Measurements from ENCODE around the gene ACO2. TPM values are rescaled to one million over a fixed set of nuclear protein-coding genes. Genes with fewer than 3 reads are reported as not detected.
A peak's percentile ranks its signal among the peaks of the same experiment; 100 is the strongest.

The ACO2 gene
- total and polyA plus RNA-seq, 10 of the 15 experiments (the other 5 are each of a cell fraction or from before 2014, with no cell fraction given) = 21.4 to 214 (median 88.5) TPM

- CTCF ChIA-PET = interaction anchor here (0.9 kb wide), 1 partner anchor 87 kb away, joined by 3 read pairs; no protein-coding TSS in a partner anchor
- no peak overlapping the region for H3K27ac ChIP-seq (ENCODE audit: control insufficient read depth, insufficient read depth)
Observed at GRCh38 chr22:41429951-41430332, 39.0 kb upstream of the ACO2 start.

More at GRCh38 chr22:41429951-41430332, 39.0 kb upstream of the ACO2 start:
- TF ChIP-seq SP1 (IDR thresholded peaks at IDR 0.05; ENCODE audit: low read depth, low read length) (no peak), GABPA (IDR thresholded peaks at IDR 0.05; ENCODE audit: low read depth) (no peak), TAF1 (IDR thresholded peaks at IDR 0.05; ENCODE audit: borderline replicate concordance, low read depth, low read length) (no peak), JUND (IDR thresholded peaks at IDR 0.05; ENCODE audit: low read depth, low read length) (no peak), FOXM1 (IDR thresholded peaks at IDR 0.05; ENCODE audit: low read depth, low read length) (no peak), RFX5 (IDR thresholded peaks at IDR 0.05; ENCODE audit: low read depth, low read length) (no peak), POLR2AphosphoS5 (IDR thresholded peaks at IDR 0.05; ENCODE audit: low read length) (no peak), ASH2L (IDR thresholded peaks at IDR 0.05; ENCODE audit: borderline replicate concordance, low read depth) (no peak), ATF7 (IDR thresholded peaks at IDR 0.05; ENCODE audit: low read depth) (no peak), MTA2 (IDR thresholded peaks at IDR 0.05; ENCODE audit: low read depth) (no peak), YBX1 (IDR thresholded peaks at IDR 0.05) (no peak), RB1 (IDR thresholded peaks at IDR 0.05; ENCODE audit: borderline replicate concordance) (no peak), PAX8 (IDR thresholded peaks at IDR 0.05) (no peak), RELA (IDR thresholded peaks at IDR 0.05; ENCODE audit: borderline replicate concordance, partially characterized antibody) (no peak), SUPT20H (IDR thresholded peaks at IDR 0.05; ENCODE audit: borderline replicate concordance, control insufficient read depth, low read depth, low read length) (no peak), IRF3 (IDR thresholded peaks at IDR 0.05) (no peak)
- TF ChIP-seq, protein P1, sequence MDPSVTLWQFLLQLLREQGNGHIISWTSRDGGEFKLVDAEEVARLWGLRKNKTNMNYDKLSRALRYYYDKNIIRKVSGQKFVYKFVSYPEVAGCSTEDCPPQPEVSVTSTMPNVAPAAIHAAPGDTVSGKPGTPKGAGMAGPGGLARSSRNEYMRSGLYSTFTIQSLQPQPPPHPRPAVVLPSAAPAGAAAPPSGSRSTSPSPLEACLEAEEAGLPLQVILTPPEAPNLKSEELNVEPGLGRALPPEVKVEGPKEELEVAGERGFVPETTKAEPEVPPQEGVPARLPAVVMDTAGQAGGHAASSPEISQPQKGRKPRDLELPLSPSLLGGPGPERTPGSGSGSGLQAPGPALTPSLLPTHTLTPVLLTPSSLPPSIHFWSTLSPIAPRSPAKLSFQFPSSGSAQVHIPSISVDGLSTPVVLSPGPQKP (IDR thresholded peaks at IDR 0.05; ENCODE audit: low read depth, low read length) = no peak
- TF ChIP-seq, protein P2, sequence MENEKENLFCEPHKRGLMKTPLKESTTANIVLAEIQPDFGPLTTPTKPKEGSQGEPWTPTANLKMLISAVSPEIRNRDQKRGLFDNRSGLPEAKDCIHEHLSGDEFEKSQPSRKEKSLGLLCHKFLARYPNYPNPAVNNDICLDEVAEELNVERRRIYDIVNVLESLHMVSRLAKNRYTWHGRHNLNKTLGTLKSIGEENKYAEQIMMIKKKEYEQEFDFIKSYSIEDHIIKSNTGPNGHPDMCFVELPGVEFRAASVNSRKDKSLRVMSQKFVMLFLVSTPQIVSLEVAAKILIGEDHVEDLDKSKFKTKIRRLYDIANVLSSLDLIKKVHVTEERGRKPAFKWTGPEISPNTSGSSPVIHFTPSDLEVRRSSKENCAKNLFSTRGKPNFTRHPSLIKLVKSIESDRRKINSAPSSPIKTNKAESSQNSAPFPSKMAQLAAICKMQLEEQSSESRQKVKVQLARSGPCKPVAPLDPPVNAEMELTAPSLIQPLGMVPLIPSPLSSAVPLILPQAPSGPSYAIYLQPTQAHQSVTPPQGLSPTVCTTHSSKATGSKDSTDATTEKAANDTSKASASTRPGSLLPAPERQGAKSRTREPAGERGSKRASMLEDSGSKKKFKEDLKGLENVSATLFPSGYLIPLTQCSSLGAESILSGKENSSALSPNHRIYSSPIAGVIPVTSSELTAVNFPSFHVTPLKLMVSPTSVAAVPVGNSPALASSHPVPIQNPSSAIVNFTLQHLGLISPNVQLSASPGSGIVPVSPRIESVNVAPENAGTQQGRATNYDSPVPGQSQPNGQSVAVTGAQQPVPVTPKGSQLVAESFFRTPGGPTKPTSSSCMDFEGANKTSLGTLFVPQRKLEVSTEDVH (IDR thresholded peaks at IDR 0.05; ENCODE audit: low read depth, partially characterized antibody) = no peak
- SMC1A ChIA-PET (ENCODE audit: uncharacterized antibody, unreplicated experiment) = interaction anchor here (0.6 kb wide), 1 partner anchor 188 kb away, joined by 4 read pairs; no protein-coding TSS in a partner anchor
- no TSS peak for BruUV-seq (replicated peaks)
- in situ Hi-C loops (cut with MboI) (no loop called here), intact Hi-C loops (cut with micrococcal nuclease; ENCODE audit: unreplicated experiment) (no loop called here)
- H4K20me1 ChIP-seq (ENCODE audit: control insufficient read depth, insufficient read depth) = no peaks in the 10 kb centered on the region; the same call in 1 of the 2 replicates
- no peaks in the 10 kb centered on the region for H3K27me3 ChIP-seq (replicated peaks in 1 of 2; ENCODE audit: control insufficient read depth in 2 of 2, insufficient read depth in 2 of 2, low read length in 1 of 2)
- no peaks in the 10 kb centered on the region for H3K9me3 ChIP-seq (replicated peaks; ENCODE audit: control insufficient read depth, insufficient read depth, low read length)
- H3K36me3 ChIP-seq (ENCODE audit: control insufficient read depth in 2 of 2, insufficient read depth in 2 of 2, low read length in 1 of 2) = peaks cover 2 to 6% of the 10 kb centered on the region in 2 experiments; a peak in 3 of 4 replicates
- DNase-seq (ENCODE audit: low read depth, low spot score) = no peak
- POLR2A ChIA-PET = no interaction called here
- H3K4me2 ChIP-seq (ENCODE audit: control insufficient read depth, insufficient read depth) = no peak overlapping the region
- ATAC-seq = no peak
- RAD21 ChIA-PET (ENCODE audit: unreplicated experiment) = no interaction called here
- FAIRE-seq = peak; percentile 13
- H3K4me3 ChIP-seq = no peak overlapping the region
- 98% methylated on average over 8 of the region's 8 CpGs for WGBS (ENCODE audit: insufficient coverage, insufficient replicate concordance, low lambda C conversion rate, missing lambda C conversion rate)
- no peaks in the 10 kb centered on the region; the same call in 1 of the 2 replicates for H3K79me2 ChIP-seq (ENCODE audit: control insufficient read depth, insufficient read depth, low read length)
- H2AFZ ChIP-seq (ENCODE audit: control insufficient read depth, low read depth, low read length) = no peak overlapping the region
- H3K9ac ChIP-seq (ENCODE audit: control insufficient read depth, insufficient read depth, low read length) = no peak overlapping the region
- H3K4me1 ChIP-seq (ENCODE audit: control insufficient read depth, insufficient read depth, low read length) = no peaks in the 10 kb centered on the region

All from GM12878 (cell line).